Neural crest cell (in vitro differentiated cells): Measurements from ENCODE around the gene CALHM3. TPM values are rescaled to one million over a fixed set of nuclear protein-coding genes. Genes with fewer than 3 reads are reported as not detected.
"Not testable (repeated sequence)": the region's sequence is repeated elsewhere in the genome, so short reads cannot be mapped to it uniquely, and the experiment has no call there.

ENCODE experiments used
- DNase-seq: peaks from one replicate; pipeline ENCODE4 v3.0.0; 2021; ENCODE audit warnings: low read depth, mixed read lengths, low spot score
- H3K27ac Mint-ChIP-seq: one replicate; pipeline ENCODE4 v1.8.0; 2021; ENCODE audit warnings: mild to moderate bottlenecking, mixed read lengths; ENCODE audit not compliant: unreplicated experiment
- H3K27me3 Mint-ChIP-seq: 2 replicates; pipeline ENCODE4 v1.8.0; 2021; ENCODE audit warnings: low read depth, mild to moderate bottlenecking, mixed read lengths
- H3K36me3 Mint-ChIP-seq: 2 replicates; pipeline ENCODE4 v1.8.0; 2021; ENCODE audit warnings: low read depth, mild to moderate bottlenecking, mixed read lengths
- H3K4me1 Mint-ChIP-seq: 2 replicates; pipeline ENCODE4 v1.8.0; 2021; ENCODE audit warnings: mixed read lengths
- H3K4me3 Mint-ChIP-seq: one replicate; pipeline ENCODE4 v1.8.0; 2021; ENCODE audit warnings: mild to moderate bottlenecking, mixed read lengths
- H3K9me3 Mint-ChIP-seq: 2 replicates; pipeline ENCODE4 v1.8.0; 2021; ENCODE audit warnings: mixed read lengths
- total RNA-seq: library from RNA; stranded (reverse); gene quantifications from 2 replicates; pipeline ENCODE4 v1.2.1, GENCODE V29; 2021
- TF ChIP-seq, protein P1 (sequence below): fragments of 200-600 bp; sonication (generic); conservative IDR thresholded peaks from 2 replicates; pipeline ENCODE4 v1.5.0; 2021; ENCODE audit warnings: antibody characterized with exemption, mild to moderate bottlenecking

CALHM3 gene
- total RNA-seq, 1 donor from 2014 or later = not detected

GRCh38 chr10:103510791-103511752 is 32.0 kb upstream of the CALHM3 start:
- H3K36me3 Mint-ChIP-seq = no peaks in the 10 kb centered on the region
- no peaks in the 10 kb centered on the region for H3K9me3 Mint-ChIP-seq
- H3K4me1 Mint-ChIP-seq = no peaks in the 10 kb centered on the region
- H3K27ac Mint-ChIP-seq = no peak overlapping the region
- no peak for DNase-seq
- no peak overlapping the region for H3K4me3 Mint-ChIP-seq
- no peaks in the 10 kb centered on the region for H3K27me3 Mint-ChIP-seq
- TF ChIP-seq, protein P1, sequence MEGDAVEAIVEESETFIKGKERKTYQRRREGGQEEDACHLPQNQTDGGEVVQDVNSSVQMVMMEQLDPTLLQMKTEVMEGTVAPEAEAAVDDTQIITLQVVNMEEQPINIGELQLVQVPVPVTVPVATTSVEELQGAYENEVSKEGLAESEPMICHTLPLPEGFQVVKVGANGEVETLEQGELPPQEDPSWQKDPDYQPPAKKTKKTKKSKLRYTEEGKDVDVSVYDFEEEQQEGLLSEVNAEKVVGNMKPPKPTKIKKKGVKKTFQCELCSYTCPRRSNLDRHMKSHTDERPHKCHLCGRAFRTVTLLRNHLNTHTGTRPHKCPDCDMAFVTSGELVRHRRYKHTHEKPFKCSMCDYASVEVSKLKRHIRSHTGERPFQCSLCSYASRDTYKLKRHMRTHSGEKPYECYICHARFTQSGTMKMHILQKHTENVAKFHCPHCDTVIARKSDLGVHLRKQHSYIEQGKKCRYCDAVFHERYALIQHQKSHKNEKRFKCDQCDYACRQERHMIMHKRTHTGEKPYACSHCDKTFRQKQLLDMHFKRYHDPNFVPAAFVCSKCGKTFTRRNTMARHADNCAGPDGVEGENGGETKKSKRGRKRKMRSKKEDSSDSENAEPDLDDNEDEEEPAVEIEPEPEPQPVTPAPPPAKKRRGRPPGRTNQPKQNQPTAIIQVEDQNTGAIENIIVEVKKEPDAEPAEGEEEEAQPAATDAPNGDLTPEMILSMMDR = no peak

DNA sequence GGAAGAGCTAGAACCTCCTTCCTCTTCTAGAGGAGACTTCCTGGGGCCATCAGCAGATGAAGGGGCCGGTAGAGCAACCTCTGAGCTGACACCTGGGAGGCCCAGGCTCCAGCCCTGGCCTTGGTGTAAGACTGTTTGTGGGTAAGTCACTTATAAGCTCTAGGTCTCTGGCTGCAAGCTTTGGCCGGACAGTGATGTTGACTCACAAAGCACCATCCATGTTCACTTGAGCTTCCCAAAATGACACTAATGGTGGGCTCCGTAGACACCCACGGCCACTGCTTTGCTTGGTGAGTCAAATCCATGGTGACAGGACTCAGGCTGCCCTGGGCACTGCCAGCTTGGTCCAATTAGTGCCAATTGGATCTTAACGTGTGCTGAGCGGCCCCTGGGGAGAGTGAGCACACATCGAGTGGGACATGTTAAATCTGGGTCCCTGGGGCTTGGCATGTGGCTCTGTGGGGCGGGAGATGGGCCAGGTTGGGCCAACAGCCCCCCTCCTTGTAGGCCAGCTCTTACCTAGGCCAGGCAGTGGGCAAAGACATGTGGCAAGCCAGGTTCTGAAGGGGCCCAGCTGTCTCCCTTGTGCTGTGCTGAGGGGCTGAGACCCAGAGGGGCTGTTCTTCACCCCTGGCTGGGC is 31.1 kb upstream of the CALHM3 start:
- no peaks in the 10 kb centered on the region for H3K27me3 Mint-ChIP-seq
- no peak for DNase-seq
- H3K9me3 Mint-ChIP-seq = no peaks in the 10 kb centered on the region
- H3K27ac Mint-ChIP-seq = no peak overlapping the region
- TF ChIP-seq, protein P1 = no peak
- H3K4me1 Mint-ChIP-seq = no peaks in the 10 kb centered on the region
- no peak overlapping the region for H3K4me3 Mint-ChIP-seq
- no peaks in the 10 kb centered on the region for H3K36me3 Mint-ChIP-seq

GRCh38 chr10:103507235-103508191 is 28.5 kb upstream of the CALHM3 start:
- no peak for DNase-seq
- no peak overlapping the region for H3K27ac Mint-ChIP-seq
- TF ChIP-seq, protein P1 = no peak
- H3K4me3 Mint-ChIP-seq = no peak overlapping the region
- H3K27me3 Mint-ChIP-seq = peaks cover 7% of the 10 kb centered on the region
- H3K4me1 Mint-ChIP-seq = peaks cover 3% of the 10 kb centered on the region
- H3K9me3 Mint-ChIP-seq = no peaks in the 10 kb centered on the region
- no peaks in the 10 kb centered on the region for H3K36me3 Mint-ChIP-seq

GRCh38 chr10:103506061-103506460 is 27.0 kb upstream of the CALHM3 start:
- no peaks in the 10 kb centered on the region for H3K36me3 Mint-ChIP-seq
- no peaks in the 10 kb centered on the region for H3K9me3 Mint-ChIP-seq
- H3K27ac Mint-ChIP-seq = no peak overlapping the region
- peaks cover 10% of the 10 kb centered on the region for H3K27me3 Mint-ChIP-seq
- DNase-seq = no peak
- H3K4me3 Mint-ChIP-seq = no peak overlapping the region
- TF ChIP-seq, protein P1 = no peak
- peaks cover 3% of the 10 kb centered on the region for H3K4me1 Mint-ChIP-seq

DNA sequence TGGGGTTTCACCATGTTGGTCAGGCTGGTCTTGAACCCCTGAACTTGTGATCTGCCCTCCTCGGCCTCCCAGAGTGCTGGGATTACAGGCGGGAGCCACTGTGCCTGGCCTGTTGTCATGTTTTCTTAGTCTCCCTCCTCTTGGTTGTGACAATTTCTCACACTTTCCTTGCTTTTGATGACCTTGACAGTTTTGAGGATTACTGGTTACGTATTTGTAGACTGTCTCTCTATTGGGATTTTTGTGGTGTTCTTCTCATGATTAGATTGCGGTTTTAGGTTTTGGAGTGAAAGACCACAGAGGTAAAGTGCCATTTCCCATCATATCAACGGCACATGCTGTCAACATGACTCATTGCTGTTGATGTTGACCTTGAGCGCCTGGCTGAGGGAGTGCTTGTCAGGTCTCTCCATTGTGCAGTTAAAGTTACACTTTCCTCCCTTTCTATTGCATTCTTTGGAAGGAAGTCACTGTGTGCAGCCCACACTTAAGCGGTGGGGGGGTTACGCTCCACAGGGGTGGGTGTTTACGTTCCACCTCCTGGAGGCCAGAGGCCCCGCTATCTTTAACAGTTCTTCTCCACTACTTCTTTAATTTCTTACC is 25.2 kb upstream of the CALHM3 start:
- H3K9me3 Mint-ChIP-seq = no peaks in the 10 kb centered on the region
- H3K4me1 Mint-ChIP-seq = peaks cover 16% of the 10 kb centered on the region
- H3K36me3 Mint-ChIP-seq = no peaks in the 10 kb centered on the region
- H3K4me3 Mint-ChIP-seq = no peak overlapping the region
- no peak for DNase-seq
- peaks cover 21% of the 10 kb centered on the region for H3K27me3 Mint-ChIP-seq
- TF ChIP-seq, protein P1 = no peak
- H3K27ac Mint-ChIP-seq = no peak overlapping the region

- H3K27ac Mint-ChIP-seq, H3K4me3 Mint-ChIP-seq, DNase-seq, H3K36me3 Mint-ChIP-seq, H3K9me3 Mint-ChIP-seq: not testable (repeated sequence)
- peaks cover 16% of the 10 kb centered on the region for H3K4me1 Mint-ChIP-seq
- peaks cover 24% of the 10 kb centered on the region for H3K27me3 Mint-ChIP-seq
These were observed 24.7 kb upstream of the CALHM3 start for GRCh38 chr10:103503777-103504176.
